ENCODE data around the gene COL16A1.

DNA sequence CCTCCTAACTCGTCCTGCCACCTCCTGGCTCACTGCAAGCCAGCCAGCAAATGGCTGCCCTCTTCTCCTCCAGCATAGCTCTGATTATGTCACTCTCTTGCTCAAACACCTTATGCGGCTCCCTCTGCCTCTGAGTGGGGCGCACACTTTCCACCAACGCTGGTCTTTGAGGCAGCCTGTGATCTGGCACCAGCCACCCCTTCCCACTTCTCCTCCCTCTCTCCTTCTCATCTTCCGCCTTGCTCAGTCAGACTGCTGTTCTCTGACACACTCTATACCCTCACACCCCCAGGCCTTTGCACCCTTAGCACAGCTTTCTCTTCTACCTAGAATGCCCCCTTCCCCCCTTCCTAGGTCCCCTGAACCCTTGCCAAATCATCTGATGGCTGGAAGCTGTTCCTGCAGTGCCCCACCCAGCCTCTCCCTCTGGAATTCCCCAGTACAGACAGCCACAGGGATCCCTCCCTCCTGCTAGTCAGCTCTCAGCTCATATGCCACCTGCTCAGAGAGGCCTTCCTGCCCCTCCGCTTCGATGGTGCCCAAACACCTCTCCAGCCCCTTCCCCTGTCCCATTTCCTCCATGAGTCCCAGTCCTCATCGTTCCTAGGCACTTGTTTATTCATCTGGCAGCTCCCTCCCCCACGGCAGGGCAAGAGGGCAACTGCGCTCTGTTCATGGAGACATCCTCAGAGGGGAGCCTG, 37.4 kb downstream of the COL16A1 start:
- TF ChIP-seq GATA2 (IDR thresholded peaks at IDR 0.05; ENCODE audit: low read depth, low read length), result no peak
- no peak for TF ChIP-seq GATA3 (IDR thresholded peaks at IDR 0.05; ENCODE audit: low read depth, low read length)

Data from SH-SY5Y (cell line).